Measurements from ENCODE around the gene ANKRD65.

- TF ChIP-seq POLR2AphosphoS5 (IDR thresholded peaks at IDR 0.05; ENCODE audit: low read depth, low read length) (no peak), SIN3A (IDR thresholded peaks at IDR 0.05; ENCODE audit: borderline replicate concordance, insufficient read depth, low read length) (no peak), REST (IDR thresholded peaks at IDR 0.05; ENCODE audit: insufficient read depth in 1 of 2, low read depth in 2 of 2, low read length in 2 of 2) (no peak), TAF1 (IDR thresholded peaks at IDR 0.05; ENCODE audit: borderline replicate concordance, insufficient read depth, low read length) (no peak), FOXP2 (optimal IDR thresholded peaks at IDR 0.05; ENCODE audit: borderline replicate concordance, extremely low read depth, extremely low read length, insufficient read depth) (no peak)
Observed at GRCh38 chr1:1380860-1381259, 40.2 kb downstream of the ANKRD65 start.

Data from PFSK-1 (cell line).